Loucy (cell line): ENCODE measurements around the gene SFXN3.

ENCODE experiments used
- EZH2phosphoT487 ChIP-seq: fragments of 200-600 bp; IDR thresholded peaks from 2 replicates; pipeline ENCODE4 v1.6.1; 2018; ENCODE audit warnings: antibody characterized with exemption, mild to moderate bottlenecking, moderate library complexity, borderline replicate concordance
- TF ChIP-seq, protein P1 (sequence below): fragments of 200-600 bp; sonication (generic); conservative IDR thresholded peaks from 2 replicates; pipeline ENCODE4 v1.5.1; 2014; ENCODE audit warnings: mild to moderate bottlenecking, antibody characterized with exemption, low read length

DNA sequence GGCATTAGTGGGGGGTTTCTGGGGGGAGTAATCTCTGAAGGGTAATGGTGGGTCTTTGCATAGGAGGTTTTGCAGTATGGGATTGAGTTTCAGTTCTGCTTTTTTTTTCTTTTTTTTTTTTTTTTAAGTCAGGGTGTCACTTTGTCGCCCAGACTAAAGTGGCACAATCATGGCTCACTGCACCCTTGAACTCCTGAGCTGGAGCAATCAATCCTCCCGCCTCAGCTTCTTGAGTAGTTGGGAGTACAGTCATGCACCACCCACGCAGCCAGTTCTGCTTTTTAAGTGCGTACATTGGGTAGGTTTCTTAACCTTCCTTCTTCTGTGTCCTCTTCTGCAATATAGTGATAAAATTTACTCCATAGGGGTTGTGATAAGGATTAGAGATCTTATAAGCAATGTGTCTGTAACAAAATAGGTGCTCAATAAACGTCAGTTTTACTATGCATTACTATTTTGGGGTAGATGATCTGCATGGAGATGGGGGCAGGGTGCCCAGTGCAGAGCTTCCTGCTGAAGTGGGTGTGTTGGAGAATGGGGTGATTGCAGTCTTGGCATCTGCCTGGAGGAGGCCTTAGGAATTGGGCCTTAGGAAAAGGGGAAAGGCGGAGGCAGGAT lies 40.3 kb downstream of the SFXN3 start:
- TF ChIP-seq, protein P1, sequence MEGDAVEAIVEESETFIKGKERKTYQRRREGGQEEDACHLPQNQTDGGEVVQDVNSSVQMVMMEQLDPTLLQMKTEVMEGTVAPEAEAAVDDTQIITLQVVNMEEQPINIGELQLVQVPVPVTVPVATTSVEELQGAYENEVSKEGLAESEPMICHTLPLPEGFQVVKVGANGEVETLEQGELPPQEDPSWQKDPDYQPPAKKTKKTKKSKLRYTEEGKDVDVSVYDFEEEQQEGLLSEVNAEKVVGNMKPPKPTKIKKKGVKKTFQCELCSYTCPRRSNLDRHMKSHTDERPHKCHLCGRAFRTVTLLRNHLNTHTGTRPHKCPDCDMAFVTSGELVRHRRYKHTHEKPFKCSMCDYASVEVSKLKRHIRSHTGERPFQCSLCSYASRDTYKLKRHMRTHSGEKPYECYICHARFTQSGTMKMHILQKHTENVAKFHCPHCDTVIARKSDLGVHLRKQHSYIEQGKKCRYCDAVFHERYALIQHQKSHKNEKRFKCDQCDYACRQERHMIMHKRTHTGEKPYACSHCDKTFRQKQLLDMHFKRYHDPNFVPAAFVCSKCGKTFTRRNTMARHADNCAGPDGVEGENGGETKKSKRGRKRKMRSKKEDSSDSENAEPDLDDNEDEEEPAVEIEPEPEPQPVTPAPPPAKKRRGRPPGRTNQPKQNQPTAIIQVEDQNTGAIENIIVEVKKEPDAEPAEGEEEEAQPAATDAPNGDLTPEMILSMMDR = no peak
- no peak for TF ChIP-seq EZH2phosphoT487
